NCI-H510A (cell line): Measurements from ENCODE around the gene VCL.
"Not testable (repeated sequence)": the region's sequence is repeated elsewhere in the genome, so short reads cannot be mapped to it uniquely, and the experiment has no call there.

Experiments used
- DNase-seq: peaks from one replicate; lab custom pipeline; 2025; lab: John Stamatoyannopoulos, UW

VCL gene

DNA sequence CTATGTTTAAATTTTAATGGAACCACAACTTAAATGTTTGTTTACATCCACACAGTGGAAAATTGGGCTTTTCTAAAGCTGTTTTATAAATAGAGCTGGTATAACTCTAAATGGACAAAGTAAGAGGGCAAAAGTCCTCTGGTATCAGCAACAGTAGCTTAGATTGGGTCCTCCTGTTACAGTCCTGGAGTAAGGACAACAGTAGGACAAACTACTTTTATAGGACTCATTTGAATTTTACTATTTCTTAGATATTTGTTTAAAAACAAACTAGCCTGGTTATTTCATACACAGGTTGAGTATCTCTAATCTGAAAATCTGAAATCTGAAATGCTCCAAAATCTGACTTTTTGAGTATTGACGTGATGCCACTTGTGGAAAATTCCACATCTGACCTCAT lies 8.4 kb downstream of the VCL start:
- no peak for DNase-seq

DNA sequence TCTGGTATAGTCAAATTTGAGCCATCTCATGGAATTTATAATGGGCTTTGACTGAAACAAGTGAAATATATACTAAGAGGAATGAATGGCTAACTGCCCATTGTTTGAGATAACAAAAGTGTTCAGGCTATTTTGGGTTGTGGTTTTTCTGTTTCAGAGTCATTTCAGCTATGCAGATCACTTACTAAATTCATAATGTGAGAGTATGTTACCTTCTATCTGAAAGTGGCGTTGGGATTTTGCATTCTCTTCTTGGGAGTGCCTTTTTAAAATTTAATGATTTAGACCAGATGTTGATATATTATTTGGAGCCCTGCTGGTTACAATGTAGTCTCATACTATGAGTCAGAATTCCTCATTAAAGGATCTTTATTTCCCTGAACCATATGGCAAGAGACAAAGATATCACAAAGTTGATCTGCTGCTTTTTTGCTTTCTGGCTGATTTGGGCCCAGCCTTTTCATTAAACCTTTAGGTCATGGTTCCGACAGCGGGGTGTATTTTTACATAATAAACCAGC lies 10.4 kb downstream of the VCL start:
- DNase-seq, result no peak

DNA sequence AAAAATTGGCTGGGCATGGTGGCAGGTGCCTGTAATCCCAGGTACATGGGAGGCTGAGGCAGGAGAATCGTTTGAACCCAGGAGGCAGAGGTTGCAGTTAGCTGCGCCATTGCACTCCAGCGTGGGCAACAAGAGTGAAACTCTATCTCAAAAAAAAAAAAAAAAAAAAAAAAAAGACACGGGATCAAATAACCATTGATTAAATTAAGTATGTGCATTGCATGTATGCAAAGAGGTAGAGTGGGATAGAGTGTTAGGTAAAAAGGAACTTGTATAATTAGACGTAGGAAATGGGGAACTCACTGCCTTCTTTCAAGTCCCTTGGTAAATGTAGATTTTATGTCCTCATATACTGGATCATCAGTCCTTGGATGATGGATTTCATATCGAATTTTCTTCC lies 13.1 kb downstream of the VCL start:
- DNase-seq, result no peak

DNA sequence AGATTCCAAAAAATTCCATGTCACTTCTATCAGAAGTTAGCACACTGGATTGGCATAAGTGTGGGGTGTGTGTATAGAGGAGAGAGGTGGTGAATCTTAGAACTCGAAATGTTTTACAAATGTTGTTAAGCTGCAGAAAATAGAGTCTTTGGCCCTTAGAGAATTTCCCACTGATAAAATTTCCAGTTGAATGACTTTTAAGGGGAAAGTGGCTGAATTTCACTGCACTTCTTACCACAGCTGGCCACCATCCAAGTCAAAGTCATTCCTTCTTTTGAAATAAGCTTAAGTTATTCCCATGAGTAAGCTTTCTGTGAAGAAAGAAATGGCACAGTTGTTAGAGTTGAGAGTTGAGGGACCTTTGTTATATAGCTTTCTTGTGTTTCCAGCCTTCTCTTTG lies 13.9 kb downstream of the VCL start:
- no peak for DNase-seq

DNA sequence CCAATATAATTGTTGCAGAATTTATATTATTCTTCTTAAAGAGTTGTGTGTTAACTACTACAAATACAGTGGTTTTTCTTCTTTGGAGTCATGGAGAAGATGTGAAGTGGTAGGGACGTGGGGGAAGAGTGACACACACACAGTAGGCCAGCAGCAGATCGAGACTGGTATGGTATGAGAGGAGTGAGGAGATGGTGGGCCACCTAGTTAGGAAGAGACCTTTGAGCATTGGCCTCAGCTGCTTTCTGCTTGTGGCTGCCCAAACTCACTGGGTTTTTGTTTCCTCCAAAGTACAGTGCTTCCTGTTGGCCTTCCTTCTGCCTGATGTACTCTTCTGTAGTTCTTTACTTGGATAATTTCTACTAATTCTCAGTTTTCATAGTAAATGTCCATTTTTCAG lies 14.6 kb downstream of the VCL start:
- no peak for DNase-seq

DNA sequence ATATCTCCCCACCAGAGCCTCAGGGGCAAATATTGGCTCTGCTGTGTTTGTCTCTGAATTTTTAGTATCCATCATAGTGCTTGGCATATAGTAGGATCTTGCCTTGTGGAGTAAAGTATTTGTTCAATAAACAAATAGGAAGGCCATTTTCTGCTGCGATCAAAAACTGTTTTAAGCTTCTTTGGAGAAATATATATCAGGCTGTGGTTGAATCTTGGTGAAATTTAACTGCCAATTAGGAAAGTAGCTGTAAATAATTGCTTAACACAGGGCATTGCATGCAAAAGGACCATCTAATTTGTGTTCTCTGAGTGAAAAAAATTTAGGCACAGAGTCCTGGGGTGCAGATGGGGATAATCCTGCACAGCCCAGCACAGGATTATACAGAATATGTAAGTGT lies 15.1 kb downstream of the VCL start:
- no peak for DNase-seq

DNA sequence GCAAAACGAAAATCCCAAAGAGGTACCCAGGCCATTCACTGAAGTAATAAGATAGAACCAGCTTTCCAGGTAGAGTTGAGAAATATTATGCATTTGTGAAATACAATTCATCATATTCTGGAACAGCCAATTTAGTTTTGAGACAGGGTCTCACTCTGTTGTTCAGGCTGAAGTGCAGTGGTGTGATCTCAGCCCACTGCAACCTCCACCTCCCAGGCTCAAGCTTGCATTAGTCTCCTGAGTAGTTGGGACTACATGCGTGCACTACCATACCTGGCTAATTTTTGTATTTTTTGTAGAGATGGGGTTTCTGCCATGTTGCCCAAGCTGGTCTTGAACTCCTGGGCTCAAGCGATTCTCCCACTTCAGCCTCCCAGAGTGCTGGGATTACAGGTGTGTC lies 16.7 kb downstream of the VCL start:
- DNase-seq, result not testable (repeated sequence)

DNA sequence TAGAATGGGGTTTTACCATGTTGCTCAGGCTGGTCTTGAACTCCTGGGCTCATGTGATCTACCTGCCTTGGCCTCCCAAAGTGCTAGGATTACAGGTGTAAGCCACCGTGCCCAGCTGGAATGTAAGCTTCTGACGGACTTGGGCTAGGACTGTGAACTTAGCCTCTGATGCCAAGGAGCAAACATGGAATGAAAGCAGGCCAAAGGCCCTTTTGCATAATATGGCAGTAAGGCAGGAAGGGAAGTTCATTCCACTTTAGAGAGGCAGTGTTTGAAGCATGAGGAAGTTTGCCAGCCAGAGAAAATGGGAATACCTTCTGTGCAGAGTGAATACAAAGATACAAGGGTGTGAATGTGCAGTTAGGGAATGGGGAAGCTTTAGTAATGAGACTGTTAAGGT lies 20.3 kb downstream of the VCL start:
- no peak for DNase-seq

DNA sequence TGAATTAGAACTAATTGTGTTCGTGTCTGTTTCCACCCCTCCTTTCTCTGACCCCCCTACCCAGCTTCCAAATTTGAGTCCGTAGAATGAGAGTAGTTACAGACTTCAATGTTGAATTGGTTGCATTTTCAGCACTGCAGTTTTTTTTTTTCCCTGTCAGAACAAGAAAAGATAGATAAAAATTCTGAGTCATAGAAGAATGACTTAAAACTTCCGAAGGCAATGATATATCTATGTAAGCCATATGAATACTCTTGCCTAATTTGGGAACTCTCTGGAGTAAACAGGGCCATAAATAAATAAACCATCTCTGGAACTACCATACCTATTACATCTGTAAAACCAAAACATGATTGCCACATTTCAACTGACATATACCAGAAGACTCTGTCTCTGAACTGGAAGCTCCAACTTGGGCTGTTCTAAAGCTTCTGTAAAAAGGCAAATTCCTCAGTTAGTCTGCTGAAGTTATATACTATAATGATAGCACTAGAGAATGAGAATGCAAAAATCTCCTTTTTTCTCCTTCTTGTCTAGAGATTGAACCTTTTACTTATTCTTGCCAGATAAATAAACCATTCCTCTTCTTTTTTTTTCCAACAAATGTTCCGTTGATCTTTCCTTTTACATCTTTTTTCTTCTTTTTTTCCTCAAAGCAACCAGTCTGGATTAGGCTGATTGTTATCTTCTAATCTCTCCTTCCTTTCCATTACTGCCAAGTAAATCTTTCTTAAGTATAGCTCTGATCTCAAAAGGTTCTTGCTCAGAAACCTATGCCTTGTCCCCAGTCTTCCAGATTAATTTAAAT lies 23.5 kb downstream of the VCL start:
- no peak for DNase-seq

DNA sequence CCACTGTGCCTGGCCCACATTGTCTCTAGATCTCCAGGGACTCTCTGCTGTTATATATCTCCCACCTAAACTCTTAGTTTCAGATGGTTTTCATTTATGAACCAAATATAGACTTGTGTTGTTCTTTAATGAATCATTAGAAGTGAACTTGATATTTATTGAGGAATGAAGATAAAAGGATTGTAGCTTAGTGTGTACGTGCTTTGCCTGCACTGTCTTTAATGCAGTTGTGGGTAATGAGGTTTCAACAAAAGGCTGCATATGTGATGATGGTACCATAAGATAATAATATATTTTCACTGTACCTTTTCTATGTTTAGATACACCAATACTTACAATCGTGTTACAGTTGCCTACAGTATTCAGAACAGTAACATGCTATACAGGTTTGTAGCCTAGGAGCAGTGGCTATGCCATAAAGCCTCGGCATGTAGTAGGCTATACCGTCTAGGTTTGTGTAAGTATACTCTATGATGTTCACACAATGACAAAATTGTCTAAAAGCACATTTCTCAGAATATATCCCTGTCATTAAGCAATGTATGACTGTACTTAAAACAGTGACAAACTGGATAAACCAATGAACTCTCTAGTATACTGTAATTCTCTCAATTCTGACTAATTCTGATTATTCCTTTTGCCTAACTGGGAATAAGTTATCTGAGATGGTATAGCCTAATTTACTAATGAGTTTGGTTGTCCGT lies 25.2 kb downstream of the VCL start:
- DNase-seq, result no peak

DNA sequence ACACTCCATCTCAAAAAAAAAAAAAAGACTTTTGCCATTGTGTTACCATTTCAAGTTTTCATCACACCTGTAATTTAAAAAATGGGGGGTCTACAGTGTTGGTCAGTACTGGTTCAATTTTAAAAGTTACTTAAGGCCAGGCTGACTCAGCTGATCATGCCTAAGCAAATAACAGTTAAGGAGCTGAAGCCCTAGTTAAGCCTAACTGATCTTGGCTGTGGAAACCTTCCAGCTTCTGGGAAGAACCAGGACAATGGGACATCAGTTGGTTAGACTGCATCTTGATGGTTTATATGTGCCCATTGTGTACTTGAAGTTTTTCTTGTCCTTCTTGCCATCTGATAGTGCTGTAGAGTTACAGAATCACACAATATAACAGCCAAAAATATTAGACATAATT lies 26.7 kb downstream of the VCL start:
- no peak for DNase-seq

DNA sequence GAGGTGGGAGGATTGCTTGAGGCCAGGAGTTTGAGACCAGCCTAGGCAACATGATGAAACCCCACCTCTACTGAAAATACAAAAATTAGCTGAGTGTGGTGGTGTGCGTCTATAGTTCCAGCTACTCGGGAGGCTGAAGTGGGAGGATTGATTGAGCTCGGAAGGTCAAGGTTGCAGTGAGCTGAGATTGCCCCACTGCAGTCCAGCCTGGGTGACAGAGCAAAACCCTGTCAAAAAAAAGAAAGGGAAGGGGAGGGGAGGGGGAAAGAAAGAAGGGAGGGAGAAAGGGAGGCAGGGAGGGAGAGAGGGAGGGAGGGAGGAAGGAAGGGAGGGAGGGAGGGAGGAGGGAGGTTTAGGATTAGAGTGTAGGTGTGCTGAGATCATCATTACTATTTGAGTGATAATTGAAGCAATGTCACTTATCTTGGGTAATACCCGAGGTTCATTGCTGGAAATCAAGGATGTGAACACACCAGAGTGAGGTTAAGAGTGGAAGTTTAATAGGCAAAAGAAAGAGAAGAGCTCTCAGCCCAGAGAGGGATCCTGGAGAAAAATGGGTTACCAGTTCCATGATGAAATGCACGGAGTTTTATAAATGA lies 27.6 kb downstream of the VCL start:
- no peak for DNase-seq

DNA sequence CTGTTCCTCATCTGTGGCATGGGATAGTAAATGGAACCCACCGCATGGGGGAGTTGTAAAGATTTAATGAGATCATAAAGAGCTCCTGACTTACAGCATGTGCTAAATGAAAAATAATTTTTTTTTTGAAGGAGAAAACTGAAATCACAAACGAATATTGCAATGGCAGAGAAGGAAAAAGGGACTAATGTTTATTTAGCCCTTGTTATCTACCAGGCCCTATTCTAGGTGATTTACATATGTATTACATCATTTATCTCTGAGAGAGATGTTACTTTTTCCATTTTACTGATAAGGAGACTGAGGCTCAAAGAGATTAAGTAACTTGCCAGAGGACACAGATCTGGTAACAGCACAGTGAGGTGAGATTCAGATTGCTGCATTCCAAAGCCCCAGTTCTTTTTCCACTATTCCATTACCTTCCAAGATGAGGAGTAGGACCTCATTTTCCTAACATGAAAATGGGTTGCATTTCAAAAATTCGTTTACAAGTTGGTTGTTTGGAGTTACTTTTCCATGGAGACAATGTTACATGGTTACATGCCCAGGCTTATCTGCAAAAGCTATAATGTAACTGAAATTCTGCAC lies 28.6 kb downstream of the VCL start:
- no peak for DNase-seq

DNA sequence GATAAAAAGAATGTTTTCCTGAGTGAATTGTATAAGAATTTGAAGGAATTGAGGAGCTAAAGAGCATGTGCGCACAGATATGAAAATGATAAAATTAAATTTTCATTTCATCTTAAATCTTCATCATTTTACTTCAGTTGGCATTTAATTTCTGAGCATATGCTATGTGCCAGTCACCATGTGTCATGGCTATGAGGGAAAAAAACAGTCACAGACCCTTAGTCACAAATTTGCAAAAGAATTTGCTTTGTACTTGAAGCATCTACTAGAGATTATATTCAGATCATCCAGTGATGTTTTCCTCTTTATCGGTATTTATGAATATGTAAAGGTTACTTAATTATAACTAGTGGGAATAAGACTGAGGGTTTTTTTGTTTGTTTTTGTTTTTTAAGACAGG lies 29.8 kb downstream of the VCL start:
- DNase-seq, result no peak

DNA sequence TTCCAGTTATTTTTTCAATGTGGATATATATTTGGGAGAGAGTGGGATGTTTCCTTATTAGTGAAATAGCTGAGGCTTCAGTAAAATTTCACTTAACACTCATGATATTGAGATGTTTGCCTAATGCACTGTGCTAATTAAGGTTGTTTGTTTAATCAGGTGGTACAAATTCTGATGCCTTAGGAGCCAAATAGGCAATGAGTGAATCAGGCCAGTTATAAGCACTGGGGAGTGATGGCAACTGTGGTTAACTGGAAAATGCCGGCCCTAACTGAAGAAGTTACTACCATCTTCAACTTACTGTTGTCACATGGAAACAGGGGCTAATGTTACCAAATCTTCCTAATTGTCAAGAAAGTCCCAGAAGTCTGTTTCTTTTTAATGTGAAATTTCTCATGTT lies 32.0 kb downstream of the VCL start:
- DNase-seq, result no peak

DNA sequence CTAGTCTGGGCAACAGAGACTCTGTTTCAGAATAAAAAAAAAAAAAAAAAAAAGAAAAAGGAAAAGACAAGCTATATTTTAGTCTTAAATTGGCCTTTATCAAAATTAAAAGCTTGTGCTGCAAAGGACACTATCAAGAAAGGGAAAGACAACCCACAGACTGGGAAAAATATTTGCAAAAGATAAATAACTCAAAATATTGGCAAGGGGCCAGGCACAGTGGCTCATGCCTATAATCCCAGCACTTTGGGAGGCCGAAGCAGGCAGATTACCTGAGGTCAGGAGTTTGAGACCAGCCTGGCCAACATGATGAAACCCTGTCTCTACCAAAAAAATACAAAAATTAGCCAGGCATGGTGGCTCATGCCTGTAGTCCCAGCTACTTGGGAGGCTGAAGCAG lies 34.3 kb downstream of the VCL start:
- not testable (repeated sequence) for DNase-seq

DNA sequence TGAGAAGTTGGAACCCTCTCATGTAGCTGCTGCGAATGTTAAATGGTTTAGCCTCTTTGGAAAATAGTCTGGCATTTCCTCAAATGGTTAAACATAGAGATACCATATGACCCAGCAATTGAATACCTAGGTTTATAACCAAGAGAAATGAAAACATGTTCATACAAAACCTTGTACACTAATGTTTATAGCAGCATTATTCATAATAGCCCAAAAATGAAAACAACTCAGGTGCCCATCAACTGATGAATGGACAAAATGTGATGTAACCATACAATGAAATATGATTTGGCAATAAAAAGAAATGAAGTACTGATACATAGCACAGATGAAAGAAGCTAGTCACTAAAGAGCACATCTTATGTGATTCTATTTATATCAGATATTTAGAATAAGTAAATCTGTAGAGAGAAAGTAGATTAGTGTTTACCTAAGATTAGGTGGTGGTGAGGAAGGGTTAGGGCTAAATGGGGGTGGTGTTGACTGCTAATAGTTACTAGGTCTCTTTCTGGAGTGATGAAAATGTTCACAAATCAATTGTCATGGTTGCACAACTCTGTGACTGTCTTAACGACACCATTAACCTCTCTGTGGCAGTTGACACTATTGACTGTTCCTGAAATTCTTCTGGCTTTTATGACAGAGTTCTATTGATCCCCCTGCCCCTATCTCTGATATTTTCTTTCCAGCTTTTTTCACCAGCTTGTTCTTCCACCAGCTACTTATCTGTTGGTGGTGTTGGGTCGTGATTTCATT lies 35.2 kb downstream of the VCL start:
- no peak for DNase-seq

DNA sequence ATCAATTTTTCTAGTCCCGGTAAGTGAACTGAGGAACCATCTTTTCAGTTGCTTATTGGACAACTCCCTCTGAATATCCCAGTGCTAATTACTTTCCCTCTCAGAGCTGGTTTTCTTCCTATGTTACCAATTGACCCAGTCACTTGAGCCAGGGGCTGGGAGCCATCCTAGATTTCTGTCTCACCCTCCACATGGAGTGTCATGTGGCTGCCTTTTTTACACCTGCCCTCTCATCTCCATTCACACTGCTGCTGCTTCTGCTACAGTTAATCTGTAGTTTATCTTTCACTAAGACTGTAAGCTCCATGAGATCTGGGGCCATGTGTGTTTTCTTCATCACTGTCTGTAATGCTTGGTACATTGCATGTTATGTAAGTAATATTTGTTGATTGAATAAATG lies 35.8 kb downstream of the VCL start:
- DNase-seq, result no peak

DNA sequence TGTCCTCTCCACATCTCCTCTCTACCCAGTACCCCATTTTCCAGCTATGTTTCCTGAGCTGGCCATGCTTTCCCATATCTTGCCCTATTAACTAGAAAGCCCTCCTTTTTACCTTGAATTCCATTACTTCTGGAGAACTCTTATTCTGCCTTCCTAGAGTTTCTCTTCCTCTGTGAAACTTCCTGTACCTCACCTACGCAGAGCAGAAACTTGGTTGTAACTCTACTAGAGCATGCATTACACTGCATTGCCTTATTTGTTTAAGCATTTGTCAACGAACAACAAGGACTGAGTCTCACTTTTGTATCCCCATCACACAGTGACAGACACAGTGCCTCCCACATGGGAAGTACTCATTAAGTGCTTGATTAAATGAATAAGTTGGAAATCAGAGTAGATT lies 36.4 kb downstream of the VCL start:
- no peak for DNase-seq

DNA sequence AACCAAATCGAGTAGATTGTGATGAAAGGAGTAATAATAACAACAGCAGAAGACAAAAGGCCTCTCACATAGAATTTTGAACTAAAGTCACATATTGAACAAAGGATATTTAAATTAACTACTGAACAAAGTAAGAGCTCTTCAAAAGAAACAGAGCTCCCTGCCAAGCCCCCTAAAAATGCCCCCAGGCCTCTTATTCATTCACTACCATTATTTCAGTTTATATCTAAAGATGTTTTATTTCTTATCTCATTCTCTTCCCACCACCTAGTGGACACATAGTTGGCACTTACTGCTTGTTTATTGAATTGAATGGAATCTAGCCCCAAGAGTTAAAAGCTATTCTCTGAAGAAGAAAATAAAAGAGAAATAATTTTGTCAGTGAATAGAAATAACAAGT lies 37.4 kb downstream of the VCL start:
- no peak for DNase-seq

DNA sequence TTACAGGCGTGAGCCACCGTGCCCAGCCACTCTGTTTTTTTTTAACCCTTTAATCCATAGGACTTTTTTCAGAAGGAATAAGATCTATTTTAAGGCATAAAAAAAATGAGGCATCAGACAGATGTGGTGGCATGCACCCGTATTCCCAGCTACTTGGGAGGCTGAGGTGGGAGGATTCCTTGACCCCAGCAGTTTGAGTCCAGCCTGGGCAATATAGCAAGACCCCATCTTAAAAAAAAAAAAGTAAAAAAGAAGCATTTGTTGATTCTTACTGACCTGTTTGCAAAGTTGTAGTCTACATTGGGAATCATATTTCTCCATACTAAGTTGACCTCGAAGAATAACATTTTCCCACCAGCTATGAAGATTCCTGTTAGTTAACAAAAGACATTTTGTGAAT lies 38.6 kb downstream of the VCL start:
- no peak for DNase-seq

DNA sequence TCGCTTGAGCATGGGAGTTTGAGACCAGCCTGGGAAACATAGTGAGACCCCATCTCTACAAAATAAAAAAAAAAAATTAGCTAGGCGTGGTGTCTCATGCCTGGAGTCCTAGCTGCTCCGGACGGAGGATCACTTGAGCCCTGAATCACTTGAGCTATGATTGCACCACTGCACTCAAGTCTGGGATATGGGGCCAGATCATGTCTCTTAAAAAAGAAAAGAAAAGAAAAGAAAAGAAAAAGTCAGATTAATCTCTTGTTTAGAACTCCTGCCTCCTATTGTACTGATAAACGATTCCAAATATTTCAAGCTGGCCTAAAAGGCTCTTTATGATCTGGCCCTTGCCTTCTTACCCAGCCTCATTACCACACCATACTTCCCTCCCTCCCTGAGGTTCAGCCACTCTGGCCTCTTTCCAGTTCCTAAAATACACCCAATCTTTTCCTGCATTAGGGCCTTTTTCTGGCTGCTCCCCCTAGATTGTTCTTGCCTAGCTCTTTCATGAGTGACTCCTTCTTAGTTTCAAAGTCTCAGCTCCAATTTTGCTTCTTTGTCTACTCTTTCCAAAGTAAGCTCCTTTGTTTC lies 41.7 kb downstream of the VCL start:
- DNase-seq, result no peak
